OCI-LY3 (cell line): ENCODE results near the gene FAM53A.

Source experiments
- CTCF ChIP-seq: fragments of 200-600, 300-600 bp; sonication (generic); IDR thresholded peaks from 2 replicates; pipeline ENCODE4 v1.5.1; 2014; ENCODE audit warnings: antibody characterized with exemption, low read length, low read depth
- EZH2phosphoT487 ChIP-seq: fragments of 200-600 bp; shearing (Covaris generic); IDR thresholded peaks from 2 replicates; pipeline ENCODE4 v1.6.1; 2018; ENCODE audit warnings: antibody characterized with exemption, mixed run types, low read depth

GRCh38 chr4:1660948-1661677 lies 23.0 kb downstream of the FAM53A start:
- TF ChIP-seq CTCF: no peak
- no peak for TF ChIP-seq EZH2phosphoT487
